ENCODE results near the gene CCDC9B.
A peak's percentile ranks its signal among the peaks of the same experiment; 100 is the strongest.

The CCDC9B gene

DNA sequence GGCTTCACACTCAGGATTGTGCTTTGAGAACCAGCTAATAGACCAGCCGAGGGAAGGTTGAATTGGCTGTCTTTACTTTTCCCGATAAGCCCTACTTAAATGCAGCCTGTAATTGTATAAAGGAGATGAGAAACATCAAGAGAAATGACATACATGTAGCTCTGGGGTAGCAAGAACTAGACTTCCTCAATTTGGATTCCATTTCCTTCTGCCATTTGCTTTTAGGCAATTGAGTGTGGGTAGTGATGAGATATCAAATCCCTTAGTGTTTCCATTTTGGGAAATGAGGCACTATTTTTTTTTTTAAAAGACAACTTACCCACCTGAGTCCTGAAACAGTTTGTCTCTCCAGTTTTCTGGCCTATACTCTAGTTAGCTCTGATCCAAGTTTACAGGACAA is 15.0 kb downstream of the CCDC9B start:
- DNase-seq: no peak

DNA sequence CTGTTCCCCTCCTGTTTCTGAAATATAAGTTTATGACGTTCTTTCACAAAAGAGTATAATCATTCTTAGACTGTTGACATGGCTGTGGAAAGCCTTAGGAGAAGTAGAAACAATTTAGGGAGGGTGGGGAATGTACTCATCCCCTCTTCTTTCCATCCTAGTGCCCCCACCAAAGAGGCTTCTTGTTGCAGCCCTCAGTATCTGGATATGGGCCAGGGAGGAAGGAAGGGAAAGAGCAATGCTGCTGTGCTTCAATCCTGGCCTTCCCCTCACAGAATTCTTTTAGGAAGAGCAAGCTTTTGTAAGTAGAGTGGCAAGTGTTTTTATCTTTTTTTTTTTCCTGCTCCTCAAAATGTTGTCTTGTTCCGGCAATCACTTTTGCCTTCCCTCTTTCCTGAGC is 15.6 kb downstream of the CCDC9B start:
- no peak for DNase-seq

GRCh38 chr15:40323953-40324937 is 16.5 kb downstream of the CCDC9B start:
- no peak for DNase-seq

GRCh38 chr15:40323239-40323952 is 17.3 kb downstream of the CCDC9B start, which contains the start of gene INAFM2:
TSS of gene INAFM2 (plus strand) at chr15:40323692. CDS start at chr15:40324056, 364 bp downstream.
- DNase-seq: peak; percentile 76

DNA sequence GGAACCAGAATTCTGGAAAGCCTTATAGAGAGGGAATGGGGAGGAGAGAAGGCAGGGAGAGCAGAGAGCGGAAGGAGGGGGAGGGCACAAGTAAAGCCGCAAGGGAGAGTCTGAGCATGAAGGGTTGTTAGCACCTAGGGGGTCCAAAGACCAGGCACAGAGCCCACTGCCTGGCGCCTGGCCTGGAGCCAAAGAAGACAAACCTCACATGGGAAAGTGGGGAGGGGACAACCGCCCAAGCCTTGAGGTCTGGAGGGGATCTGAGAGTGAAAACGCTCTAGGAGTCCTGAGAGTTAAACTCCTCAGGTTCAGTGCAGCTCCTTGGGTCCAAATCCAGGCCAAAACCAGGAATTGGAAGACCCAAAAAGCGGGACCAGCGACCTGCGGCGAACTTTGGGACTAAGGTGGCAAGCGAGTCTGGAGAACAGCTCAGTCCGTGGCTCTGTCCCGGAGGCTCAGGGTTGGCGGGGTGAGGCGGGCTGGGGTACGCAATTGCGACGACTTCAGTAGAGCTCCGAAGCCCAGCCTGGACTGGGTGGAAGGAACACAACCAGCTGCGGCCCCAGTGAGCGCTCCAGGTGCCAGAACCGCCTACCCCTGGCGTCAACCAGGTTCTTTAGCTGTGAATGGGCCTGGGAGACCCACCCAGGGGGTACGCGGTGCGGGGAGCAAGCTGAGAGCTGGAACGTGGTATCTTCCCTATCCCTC is 18.1 kb downstream of the CCDC9B start:
- no peak for DNase-seq

DNA sequence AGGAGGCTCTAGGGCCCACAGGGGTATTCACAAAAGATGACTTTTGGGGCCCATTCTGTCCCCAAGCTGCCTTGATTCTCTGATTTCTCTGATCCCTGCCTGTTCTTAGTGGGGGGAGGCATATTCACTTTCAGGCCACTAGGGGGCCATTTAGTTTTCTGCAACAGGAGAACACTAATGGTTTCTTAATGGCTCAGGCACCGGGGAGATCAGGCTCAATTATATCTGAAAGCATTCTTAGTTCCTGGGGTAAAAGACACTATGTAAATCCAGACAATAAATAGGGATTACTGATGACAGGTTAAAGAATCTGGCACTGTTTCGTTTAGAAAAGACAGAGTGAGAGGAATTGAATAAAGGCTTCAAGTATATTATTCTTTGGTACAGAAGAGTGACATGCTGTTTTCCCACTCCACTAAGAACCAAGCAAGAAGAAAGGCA is 19.8 kb downstream of the CCDC9B start:
- no peak for DNase-seq

DNA sequence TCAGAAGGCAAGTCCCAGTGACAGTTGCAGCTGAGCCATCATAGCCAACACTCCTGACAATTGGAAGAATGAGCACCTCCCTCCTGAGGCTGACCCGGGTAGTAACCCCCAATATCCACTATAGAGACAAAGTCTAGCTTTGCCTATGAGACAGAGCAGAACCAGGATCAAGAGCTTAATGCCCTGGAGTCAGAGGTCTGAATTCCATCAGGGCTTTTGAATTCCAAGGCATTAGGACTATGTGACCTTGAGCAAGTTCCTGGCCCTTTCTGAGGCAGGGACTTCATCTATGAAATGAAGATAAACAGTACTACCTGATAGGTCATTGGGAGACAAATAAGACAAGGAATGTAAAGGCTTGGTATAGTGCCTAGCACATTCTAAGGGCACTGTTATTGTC is 20.3 kb downstream of the CCDC9B start:
- DNase-seq: no peak

GRCh38 chr15:40317580-40317979 is 23.2 kb downstream of the CCDC9B start:
- no peak for DNase-seq

GRCh38 chr15:40316931-40317330 is 23.8 kb downstream of the CCDC9B start:
- DNase-seq: no peak

DNA sequence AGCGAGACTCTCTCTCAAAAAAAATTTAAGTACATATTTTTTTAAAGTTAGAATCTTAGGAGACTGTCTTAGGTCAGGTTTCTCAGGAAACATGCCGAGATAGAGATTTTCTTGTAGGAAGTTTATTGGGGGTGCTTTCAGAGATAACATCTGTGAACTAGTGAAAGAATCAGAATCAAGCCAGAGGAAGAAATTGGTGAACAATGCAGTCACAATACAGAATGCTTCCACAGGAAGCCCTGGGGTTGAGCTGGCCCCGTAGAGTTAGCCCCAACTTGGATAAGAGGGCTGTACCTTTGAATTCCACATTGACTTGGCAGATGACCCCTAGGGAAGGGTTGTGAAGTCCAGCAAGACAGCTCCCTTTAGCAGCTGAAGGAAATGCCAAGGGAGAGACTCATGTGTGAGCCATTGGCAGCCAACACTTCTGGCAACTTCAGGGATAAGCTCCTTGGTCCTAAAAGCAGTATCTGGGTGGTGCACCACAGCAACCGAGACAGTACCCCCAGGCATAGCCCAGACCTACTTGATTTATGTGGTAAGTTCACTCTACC is 25.9 kb downstream of the CCDC9B start:
- DNase-seq: no peak

DNA sequence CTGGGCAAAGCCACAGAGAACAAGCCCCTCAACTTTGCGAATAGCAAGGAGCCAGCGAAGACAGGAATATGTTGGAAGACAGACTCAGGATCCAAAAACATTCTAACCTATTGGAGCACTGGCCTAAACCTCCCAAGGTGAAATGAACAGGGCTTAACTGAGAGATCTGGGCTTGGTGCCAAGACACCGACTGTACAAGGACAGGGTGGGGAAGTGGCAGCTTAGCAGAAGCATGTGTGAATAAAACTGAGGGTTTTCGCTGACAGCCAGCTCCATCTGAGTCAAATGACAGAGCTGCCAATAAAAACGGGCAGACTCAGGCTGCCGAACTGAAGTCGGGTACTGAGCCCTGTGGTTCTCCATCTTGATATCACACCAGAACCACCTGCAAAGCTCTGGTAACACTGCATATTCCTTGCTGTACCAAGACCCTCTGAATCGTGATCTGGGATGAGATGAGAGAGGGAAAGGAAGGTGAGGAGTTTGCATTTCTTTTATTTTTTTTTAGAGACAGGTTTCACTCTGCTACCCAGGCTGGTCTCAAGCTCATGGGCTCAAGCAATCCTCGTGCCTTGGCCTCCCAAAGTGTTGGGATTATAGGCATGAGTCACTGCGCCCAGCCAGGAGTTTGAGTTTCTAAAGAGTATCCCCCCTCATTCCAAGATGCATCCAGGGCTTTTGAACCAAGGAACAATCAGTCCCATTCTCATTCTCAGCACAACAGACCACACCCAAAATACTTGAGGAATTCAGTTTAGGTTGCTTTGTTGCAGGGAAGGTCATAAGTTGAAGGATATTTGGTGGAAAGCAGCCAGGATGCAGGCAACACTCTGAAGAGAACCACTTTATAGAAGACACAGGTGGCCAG is 27.0 kb downstream of the CCDC9B start:
- no peak for DNase-seq

GRCh38 chr15:40312370-40313158 is 28.2 kb downstream of the CCDC9B start:
- DNase-seq: no peak

- DNase-seq: no peak
Observed at GRCh38 chr15:40310993-40311392, 29.7 kb downstream of the CCDC9B start.

GRCh38 chr15:40310001-40310959 is 30.5 kb downstream of the CCDC9B start:
- no peak for DNase-seq

DNA sequence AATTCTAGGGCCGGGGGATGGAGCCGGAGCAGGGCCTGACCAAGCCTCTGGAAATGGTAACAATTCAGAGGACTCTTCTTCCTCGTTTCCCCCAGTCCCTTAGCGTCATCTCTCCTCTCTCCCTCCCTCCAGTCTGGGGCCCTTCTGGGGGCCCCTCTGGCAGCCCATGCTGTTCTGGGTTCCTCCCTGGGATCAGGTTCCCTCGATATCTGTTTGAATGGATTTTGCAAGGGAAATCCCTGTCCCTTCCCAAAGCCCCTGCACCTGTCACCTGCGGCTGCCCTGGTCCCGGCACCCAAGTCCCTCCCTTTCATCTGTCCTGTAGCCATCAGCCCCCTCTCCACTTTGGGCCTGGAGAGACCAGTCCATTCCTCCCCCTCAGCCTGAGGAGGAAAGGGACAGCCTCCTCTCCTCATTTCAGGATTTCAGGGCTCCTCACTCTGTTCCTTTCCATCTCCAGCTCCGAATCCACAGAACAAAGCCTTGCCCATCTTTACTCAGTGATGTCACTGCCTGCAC is 31.3 kb downstream of the CCDC9B start:
- DNase-seq: no peak

DNA sequence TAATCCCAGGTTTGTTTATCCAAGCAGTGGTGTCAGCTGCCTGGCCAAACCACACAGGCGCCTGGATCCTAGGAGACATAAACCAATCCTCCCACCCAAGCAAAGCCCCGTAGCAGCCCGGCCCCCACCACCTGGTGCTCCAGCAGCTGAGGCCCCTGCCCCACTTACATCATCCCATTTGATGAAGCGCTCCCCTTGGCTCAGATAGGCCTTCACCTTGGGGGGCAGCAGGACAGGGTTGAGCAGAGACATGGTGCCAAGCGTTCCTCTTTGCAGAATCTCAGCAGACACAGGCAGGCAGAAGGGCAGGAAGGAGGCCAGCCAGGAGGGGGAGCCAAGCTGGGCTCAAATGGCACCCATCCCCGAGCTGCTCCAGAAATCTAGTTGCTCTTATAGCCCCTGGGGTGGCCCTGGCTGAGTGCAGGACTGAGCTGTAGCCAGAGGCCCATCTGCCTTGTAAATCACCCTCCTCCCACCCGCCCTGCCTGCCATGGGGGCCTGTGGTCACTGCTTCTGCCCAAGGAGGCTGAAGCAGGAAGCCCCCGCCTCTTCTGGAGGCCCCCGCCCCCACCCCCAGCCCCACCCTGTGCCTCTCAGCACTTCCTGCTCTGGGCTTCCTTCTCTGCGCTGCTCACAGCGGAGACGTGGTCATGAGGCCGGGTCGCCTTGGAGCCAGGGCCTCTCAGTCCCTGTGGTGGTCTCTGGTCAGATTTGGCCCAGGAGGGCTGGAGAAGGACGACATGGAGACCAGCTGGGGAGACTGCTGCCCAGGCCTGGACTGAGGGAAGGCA is 33.1 kb downstream of the CCDC9B start, which contains the start of gene PLCB2:
Gene PLCB2, minus strand, starts transcription at position 515 of the 791 bp plus-strand sequence. Its CDS starts 263 bp downstream, at position 252.
- no peak for DNase-seq

- DNase-seq: no peak
Observed at GRCh38 chr15:40306908-40307307, 33.8 kb downstream of the CCDC9B start.

DNA sequence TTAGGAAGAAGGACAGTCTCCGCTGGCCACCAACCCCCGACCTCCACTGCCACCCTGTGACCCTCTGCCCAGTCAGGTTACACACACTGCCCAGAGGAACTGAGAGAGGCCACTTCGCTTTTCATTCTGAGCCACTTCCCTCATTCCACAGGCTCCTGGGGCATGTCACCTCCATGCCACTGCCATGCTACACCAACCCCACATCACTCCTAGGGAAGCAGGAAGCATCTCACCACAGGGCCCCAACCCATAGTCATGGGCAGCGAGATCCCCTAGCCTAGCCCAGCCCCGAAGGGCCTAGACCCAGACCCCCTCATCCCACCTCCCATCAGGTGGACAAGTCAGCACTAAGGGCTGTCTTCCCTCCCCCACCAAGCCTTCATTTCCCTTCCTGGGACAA is 34.4 kb downstream of the CCDC9B start:
- no peak for DNase-seq

DNA sequence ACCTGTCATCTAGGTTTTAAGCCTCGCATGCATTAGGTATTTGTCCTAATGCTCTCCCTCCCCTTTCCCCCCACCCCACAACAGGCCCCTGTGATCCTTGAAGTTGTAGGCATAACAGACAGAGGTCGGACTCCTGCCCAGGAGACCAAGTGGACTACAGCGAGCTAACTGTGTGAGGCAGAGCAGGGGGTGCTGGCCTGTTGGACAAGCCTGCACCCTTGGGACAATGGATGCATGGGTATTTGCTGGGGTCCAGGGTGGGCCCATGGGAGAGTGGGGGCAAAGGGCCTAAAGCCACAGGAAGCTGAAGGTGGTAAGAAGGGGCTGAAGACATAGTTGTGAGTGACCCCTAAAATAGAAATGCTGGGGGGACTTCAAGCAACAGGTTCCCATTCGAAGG is 35.5 kb downstream of the CCDC9B start:
- no peak for DNase-seq

All from SIG-M5 (cell line).